GM12875 (cell line): ENCODE results near the gene SCRN3.
A peak's percentile ranks its signal among the peaks of the same experiment; 100 is the strongest.
"Not testable (repeated sequence)": the region's sequence is repeated elsewhere in the genome, so short reads cannot be mapped to it uniquely, and the experiment has no call there.

Experiments
- H3K4me3 ChIP-seq: one replicate; pipeline ENCODE4 v1.5.1; 2011; ENCODE audit warnings: low read depth, low read length, control low read depth
- TF ChIP-seq, protein P1 (sequence below): IDR thresholded peaks from 2 replicates; pipeline ENCODE4 v1.5.1; 2011; ENCODE audit warnings: low read depth, mild to moderate bottlenecking, control low read depth, inconsistent platforms, low read length, moderate library complexity, borderline replicate concordance; ENCODE audit not compliant: insufficient read depth

The SCRN3 gene

DNA sequence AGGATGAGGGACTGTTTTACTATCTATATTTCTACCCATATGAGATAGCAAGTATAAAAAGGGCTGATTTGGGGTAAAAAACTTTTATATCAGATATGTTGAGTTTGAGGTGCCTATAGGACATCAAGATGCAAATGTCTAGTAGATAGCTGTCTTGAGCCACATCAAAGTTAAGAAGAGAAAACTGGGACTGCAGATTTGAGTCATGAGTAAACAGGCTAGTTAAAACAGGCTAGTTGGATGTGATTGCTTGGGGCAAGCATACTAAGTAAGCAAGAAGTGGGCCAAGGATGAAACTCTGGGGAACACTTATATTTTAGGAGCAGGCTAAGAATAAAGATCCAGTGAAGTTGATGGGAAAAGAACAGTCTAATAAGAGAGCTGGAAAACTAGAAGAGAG is 2.8 kb upstream of the SCRN3 start:
- TF ChIP-seq, protein P1, sequence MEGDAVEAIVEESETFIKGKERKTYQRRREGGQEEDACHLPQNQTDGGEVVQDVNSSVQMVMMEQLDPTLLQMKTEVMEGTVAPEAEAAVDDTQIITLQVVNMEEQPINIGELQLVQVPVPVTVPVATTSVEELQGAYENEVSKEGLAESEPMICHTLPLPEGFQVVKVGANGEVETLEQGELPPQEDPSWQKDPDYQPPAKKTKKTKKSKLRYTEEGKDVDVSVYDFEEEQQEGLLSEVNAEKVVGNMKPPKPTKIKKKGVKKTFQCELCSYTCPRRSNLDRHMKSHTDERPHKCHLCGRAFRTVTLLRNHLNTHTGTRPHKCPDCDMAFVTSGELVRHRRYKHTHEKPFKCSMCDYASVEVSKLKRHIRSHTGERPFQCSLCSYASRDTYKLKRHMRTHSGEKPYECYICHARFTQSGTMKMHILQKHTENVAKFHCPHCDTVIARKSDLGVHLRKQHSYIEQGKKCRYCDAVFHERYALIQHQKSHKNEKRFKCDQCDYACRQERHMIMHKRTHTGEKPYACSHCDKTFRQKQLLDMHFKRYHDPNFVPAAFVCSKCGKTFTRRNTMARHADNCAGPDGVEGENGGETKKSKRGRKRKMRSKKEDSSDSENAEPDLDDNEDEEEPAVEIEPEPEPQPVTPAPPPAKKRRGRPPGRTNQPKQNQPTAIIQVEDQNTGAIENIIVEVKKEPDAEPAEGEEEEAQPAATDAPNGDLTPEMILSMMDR: no peak
- H3K4me3 ChIP-seq: no peak overlapping the region

DNA sequence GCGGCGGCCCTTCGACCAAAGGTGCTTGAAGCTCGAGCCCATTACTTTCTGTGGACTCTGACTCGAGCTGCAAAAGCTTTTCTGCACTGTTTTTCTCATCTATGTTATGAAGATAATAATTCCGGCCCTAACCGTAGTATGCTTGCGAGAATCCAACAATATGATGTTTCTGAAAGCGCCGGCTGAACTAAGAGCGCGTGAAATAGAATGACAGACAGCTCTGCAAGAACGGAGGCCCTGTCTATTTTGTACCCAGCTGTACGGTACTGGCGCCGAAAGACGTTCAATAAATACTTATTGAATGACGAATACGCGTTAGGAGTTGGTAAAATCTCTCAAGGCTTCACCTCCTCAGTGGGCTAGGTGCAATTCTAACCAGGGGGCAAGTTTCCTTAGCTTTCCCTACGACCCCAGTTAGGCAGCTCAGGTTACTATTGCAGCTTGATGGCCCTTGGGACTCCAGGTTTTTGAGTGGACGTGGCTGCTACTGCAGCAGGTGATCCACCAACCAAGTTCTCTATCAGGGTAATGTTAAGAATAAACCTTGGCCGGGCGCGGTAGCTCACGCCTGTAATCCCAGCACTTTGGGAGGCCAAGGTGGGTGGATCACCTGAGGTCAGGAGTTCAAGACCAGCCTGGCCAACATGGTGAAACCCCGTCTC is 570 bp downstream of the SCRN3 start:
- TF ChIP-seq, protein P1: no peak

DNA sequence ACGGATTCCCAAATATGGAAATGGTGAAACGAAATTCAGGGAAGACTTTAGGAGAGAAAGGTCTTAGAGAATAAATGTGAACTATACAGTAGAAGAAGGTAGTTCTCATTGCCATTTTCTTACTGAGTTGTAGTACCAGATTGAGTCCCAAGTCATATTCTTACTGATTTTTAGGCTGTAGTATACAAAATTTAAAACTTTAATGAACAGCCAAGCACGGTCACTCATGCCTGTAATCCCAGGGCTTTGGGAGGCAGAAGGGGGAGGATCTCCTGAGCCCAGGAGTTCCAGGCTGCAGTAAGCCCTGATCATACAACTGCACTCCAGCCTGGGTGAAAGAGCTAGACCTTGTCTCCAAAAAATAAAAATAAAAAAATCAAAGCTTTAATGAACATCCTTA is 2.2 kb downstream of the SCRN3 start:
- TF ChIP-seq, protein P1: no peak
- H3K4me3 ChIP-seq: no peak overlapping the region

More for the DNA sequence above, 570 bp downstream of the SCRN3 start:
- peak overlapping the region; percentile 65 for H3K4me3 ChIP-seq

DNA sequence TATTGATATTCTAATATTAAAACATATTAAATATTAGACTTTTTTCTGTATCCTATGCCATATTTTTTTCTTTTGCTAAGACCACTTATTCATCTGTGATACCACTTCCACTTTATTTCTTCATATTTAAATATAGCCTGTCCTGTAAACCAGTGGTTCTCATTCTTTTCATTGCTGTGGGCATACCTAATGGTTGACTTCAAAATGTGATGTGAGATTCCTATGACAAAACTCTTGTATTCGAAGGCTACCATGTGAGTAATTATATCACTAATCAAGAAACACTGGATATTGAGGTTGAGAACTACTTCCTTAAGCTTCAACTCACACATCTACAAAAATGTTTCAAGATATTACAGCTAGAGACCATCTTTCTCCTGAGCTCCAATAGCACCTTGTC is 3.6 kb downstream of the SCRN3 start:
- no peak overlapping the region for H3K4me3 ChIP-seq
- TF ChIP-seq, protein P1: no peak

DNA sequence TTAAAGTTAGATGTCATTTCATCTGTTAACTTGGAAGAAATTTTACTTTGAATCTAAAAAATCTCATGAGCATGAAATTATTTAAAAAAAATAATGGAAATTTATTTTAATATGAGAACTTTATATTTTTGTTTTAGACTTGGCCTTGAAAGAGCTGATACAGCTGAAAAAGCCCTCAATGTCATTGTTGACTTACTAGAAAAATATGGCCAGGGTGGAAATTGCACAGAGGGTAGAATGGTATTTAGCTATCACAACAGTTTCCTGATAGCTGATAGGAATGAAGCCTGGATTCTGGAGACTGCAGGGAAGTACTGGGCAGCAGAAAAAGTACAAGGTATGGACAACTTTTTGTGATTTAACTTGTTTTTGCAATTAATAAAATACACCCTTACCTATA is 5.3 kb downstream of the SCRN3 start:
- TF ChIP-seq, protein P1: no peak
- no peak overlapping the region for H3K4me3 ChIP-seq

DNA sequence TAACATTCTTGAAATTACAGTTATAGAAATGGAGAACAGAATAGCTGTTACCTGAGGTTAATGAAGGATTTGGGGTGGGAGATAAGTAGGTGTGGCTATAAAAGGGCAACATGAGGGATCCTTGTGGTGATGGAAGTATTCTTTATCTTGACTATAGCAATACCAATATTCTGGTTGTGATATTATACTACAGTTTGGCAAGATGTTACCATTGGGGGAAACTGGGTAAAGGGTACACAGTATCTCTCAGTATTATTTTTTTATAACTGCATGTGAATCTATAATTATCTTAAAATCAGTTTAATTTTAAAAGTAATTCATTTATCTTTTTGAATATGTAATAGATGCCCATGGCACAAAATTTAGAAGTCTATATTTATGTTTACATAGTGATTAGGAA is 8.1 kb downstream of the SCRN3 start:
- TF ChIP-seq, protein P1: no peak

DNA sequence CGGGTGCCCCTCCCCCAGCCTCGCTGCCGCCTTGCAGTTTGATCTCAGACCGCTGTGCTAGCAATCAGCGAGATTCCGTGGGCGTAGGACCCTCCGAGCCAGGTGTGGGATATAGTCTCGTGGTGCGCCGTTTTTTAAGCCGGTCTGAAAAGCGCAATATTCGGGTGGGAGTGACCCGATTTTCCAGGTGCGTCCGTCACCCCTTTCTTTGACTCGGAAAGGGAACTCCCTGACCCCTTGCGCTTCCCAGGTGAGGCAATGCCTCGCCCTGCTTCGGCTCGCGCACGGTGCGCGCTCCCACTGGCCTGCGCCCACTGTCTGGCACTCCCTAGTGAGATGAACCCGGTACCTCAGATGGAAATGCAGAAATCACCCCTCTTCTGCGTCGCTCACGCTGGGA is 14.5 kb downstream of the SCRN3 start:
- H3K4me3 ChIP-seq: not testable (repeated sequence)

More for the DNA sequence above, 8.1 kb downstream of the SCRN3 start:
- H3K4me3 ChIP-seq: no peak overlapping the region
